Measurements from ENCODE around the gene UBE2L3. TPM values are rescaled to one million over a fixed set of nuclear protein-coding genes. Genes with fewer than 3 reads are reported as not detected.
A peak's percentile ranks its signal among the peaks of the same experiment; 100 is the strongest.

Gene UBE2L3
- polyA plus RNA-seq, 1 donor (not counting 4 experiments of a cell fraction or from before 2014, with no cell fraction given) = 80.8 TPM

DNA sequence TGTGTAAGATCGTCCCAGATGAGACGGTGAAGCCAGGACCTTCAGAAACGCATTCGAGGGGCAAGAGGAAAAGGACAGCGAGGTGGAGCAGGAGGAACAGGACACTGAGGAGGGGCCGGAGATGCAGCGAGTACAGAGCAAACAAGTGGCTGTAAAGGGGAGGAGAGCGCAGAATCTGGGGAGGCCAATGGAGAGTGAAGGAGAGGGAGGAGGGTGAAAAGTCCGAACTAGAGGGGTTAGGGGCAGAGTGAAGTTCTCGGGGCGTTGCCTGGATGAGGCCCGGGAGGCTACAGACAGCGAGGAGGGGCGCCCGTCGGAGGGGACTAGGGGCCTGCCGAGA, 89.5 kb downstream of the UBE2L3 start:
- Histone ChIP-seq H3K79me2 (ENCODE audit: control insufficient read depth, insufficient read depth, low read length) (no peaks in the 10 kb centered on the region), H4K20me1 (ENCODE audit: control insufficient read depth, extremely low read depth, insufficient read depth, low read length) (no peaks in the 10 kb centered on the region), H3K4me2 (ENCODE audit: control insufficient read depth, extremely low read depth, insufficient read depth, low read depth, low read length) (peak overlapping the region; percentile 78), H3K36me3 (ENCODE audit: control insufficient read depth in 2 of 2, extremely low read depth in 1 of 2, insufficient read depth in 2 of 2, low read length in 2 of 2) (no peaks in the 10 kb centered on the region), H3K27ac (ENCODE audit: control insufficient read depth, insufficient read depth, low read length) (no peak overlapping the region), H2AFZ (ENCODE audit: control insufficient read depth, low read length) (no peak overlapping the region), H3K4me1 (ENCODE audit: control insufficient read depth, extremely low read depth, insufficient read depth, low read length) (no peaks in the 10 kb centered on the region), H3K9me1 (ENCODE audit: control insufficient read depth, extremely low read depth, insufficient read depth, low read length) (no peaks in the 10 kb centered on the region), H3K9me3 (ENCODE audit: control insufficient read depth, low read depth, low read length) (no peaks in the 10 kb centered on the region), H3K4me3 (ENCODE audit: control insufficient read depth in 2 of 3, extremely low read depth in 1 of 3, insufficient read depth in 2 of 3, low read depth in 1 of 3, low read length in 3 of 3) (peak overlapping the region in 2 of 3 experiments; percentile 53 to 54), H3K9ac (ENCODE audit: control insufficient read depth, extremely low read depth, insufficient read depth, low read length) (no peak overlapping the region), H3K27me3 (ENCODE audit: control insufficient read depth, extremely low read depth, insufficient read depth, low read length) (peaks cover 9% of the 10 kb centered on the region)
- no peak for DNase-seq (ENCODE audit: low read depth, low spot score)
- FAIRE-seq = no peak
- TF ChIP-seq EZH2 (IDR thresholded peaks at IDR 0.05; ENCODE audit: low read length) = no peak
- TF ChIP-seq, protein P1, sequence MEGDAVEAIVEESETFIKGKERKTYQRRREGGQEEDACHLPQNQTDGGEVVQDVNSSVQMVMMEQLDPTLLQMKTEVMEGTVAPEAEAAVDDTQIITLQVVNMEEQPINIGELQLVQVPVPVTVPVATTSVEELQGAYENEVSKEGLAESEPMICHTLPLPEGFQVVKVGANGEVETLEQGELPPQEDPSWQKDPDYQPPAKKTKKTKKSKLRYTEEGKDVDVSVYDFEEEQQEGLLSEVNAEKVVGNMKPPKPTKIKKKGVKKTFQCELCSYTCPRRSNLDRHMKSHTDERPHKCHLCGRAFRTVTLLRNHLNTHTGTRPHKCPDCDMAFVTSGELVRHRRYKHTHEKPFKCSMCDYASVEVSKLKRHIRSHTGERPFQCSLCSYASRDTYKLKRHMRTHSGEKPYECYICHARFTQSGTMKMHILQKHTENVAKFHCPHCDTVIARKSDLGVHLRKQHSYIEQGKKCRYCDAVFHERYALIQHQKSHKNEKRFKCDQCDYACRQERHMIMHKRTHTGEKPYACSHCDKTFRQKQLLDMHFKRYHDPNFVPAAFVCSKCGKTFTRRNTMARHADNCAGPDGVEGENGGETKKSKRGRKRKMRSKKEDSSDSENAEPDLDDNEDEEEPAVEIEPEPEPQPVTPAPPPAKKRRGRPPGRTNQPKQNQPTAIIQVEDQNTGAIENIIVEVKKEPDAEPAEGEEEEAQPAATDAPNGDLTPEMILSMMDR (optimal IDR thresholded peaks at IDR 0.05 in 1 of 3, IDR thresholded peaks at IDR 0.05 in 1 of 3, conservative IDR thresholded peaks at IDR 0.05 in 1 of 3; ENCODE audit: extremely low read depth in 1 of 3, insufficient read depth in 2 of 3, low read length in 3 of 3) = no peak
- dilution Hi-C loops (cut with MboI; ENCODE audit: extremely low pct_ligation_motif_present, low sequenced_read_pairs) = no loop called here

DNA sequence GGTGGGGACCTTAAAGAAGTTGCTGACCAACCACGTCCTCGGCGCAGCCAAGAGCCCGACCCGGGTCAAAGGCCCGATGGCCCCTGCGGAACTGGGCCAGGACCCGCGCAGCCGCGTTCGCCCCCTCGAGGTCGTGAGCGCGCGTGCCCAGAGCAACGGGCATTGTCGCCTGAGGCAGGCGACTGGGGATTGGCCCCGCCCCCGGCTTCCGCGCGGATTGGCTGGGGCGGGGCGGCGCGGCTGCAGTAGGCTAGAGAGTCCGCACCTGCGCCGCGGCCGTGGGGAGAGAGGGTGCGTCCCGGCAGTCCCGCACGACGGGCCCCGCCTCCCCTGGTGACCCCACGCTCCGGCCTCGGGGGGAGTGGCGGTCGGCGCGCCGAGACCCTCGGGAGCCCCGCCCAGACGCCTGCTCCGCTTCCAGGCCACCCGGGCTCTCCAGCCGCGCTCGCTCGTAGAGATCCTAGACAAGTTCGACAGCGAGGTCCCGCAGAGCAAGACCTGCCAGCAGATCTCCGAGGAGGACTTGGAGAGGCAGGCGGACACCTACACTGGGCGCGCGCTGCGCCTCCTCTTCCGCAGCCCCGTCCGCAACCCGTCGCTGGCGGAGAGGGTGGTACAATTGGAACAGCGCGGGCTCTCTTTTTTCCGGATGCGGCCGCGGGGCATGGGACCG, 90.0 kb downstream of the UBE2L3 start:
- H4K20me1 ChIP-seq (ENCODE audit: control insufficient read depth, extremely low read depth, insufficient read depth, low read length) = no peaks in the 10 kb centered on the region
- peak overlapping the region; percentile 41 to 54 (median 53) for H3K4me3 ChIP-seq (ENCODE audit: control insufficient read depth in 2 of 3, extremely low read depth in 1 of 3, insufficient read depth in 2 of 3, low read depth in 1 of 3, low read length in 3 of 3)
- no peak for FAIRE-seq
- no peaks in the 10 kb centered on the region for H3K36me3 ChIP-seq (ENCODE audit: control insufficient read depth in 2 of 2, extremely low read depth in 1 of 2, insufficient read depth in 2 of 2, low read length in 2 of 2)
- H3K4me2 ChIP-seq (ENCODE audit: control insufficient read depth, extremely low read depth, insufficient read depth, low read depth, low read length) = peak overlapping the region; percentile 78
- no peak for DNase-seq (ENCODE audit: low read depth, low spot score)
- H2AFZ ChIP-seq (ENCODE audit: control insufficient read depth, low read length) = peak overlapping the region; percentile 80
- peaks cover 9% of the 10 kb centered on the region for H3K27me3 ChIP-seq (ENCODE audit: control insufficient read depth, extremely low read depth, insufficient read depth, low read length)
- no peaks in the 10 kb centered on the region for H3K4me1 ChIP-seq (ENCODE audit: control insufficient read depth, extremely low read depth, insufficient read depth, low read length)
- H3K9me3 ChIP-seq (ENCODE audit: control insufficient read depth, low read depth, low read length) = no peaks in the 10 kb centered on the region
- H3K9ac ChIP-seq (ENCODE audit: control insufficient read depth, extremely low read depth, insufficient read depth, low read length) = no peak overlapping the region
- TF ChIP-seq EZH2 (IDR thresholded peaks at IDR 0.05; ENCODE audit: low read length) = no peak
- TF ChIP-seq, protein P1 (optimal IDR thresholded peaks at IDR 0.05 in 1 of 3, IDR thresholded peaks at IDR 0.05 in 1 of 3, conservative IDR thresholded peaks at IDR 0.05 in 1 of 3; ENCODE audit: extremely low read depth in 1 of 3, insufficient read depth in 2 of 3, low read length in 3 of 3) = no peak
- dilution Hi-C loops (cut with MboI; ENCODE audit: extremely low pct_ligation_motif_present, low sequenced_read_pairs) = no loop called here
- no peaks in the 10 kb centered on the region for H3K79me2 ChIP-seq (ENCODE audit: control insufficient read depth, insufficient read depth, low read length)
- H3K27ac ChIP-seq (ENCODE audit: control insufficient read depth, insufficient read depth, low read length) = no peak overlapping the region
- no peaks in the 10 kb centered on the region for H3K9me1 ChIP-seq (ENCODE audit: control insufficient read depth, extremely low read depth, insufficient read depth, low read length)
